ENCODE measurements around the gene HSP90AB1.

- TF ChIP-seq CTCF (IDR thresholded peaks at IDR 0.05) (no peak), POLR2A (IDR thresholded peaks at IDR 0.05) (no peak)
Observed at GRCh38 chr6:44270526-44271405, 23.9 kb downstream of the HSP90AB1 start.
